Right lobe of liver (tissue), 6 donors: Measurements from ENCODE around the gene C1orf210. TPM values are rescaled to one million over a fixed set of nuclear protein-coding genes. Genes with fewer than 3 reads are reported as not detected.

Experiments used
- ATAC-seq, 4 donors: fragments of 200-7000 bp; cut with Tn5 transposase; one replicate each; pipeline ENCODE4 v1.9.1; 2020; ENCODE audit warnings: mild to moderate bottlenecking in 4 of 4, moderate library complexity in 4 of 4
- DNase-seq, 3 donors: peaks; one replicate each; pipeline ENCODE4 v3.0.0-alpha.2; 2020
- H3K27ac ChIP-seq, 3 donors: fragments of 200-600 bp; one replicate each; pipeline ENCODE4 v1.8.0; 2022
- H3K27me3 ChIP-seq, 2 donors: fragments of 200-600 bp; one replicate each; pipeline ENCODE4 v1.8.0; 2022
- H3K36me3 ChIP-seq, 4 donors: fragments of 200-600 bp; sonication (generic) in 1 of 4; one replicate each; pipeline versions ENCODE4 v1.5.1 to v1.8.0; 2017 to 2022; ENCODE audit warnings: control low read depth in 1 of 4
- H3K4me1 ChIP-seq, 4 donors: fragments of 200-600 bp; sonication (generic) in 1 of 4; one replicate each; pipeline versions ENCODE4 v1.5.1 to v1.8.0; 2017 to 2022; ENCODE audit warnings: control low read depth in 1 of 4
- H3K4me3 ChIP-seq, 3 donors: fragments of 200-600 bp; one replicate each; pipeline ENCODE4 v1.8.0; 2022
- H3K9me3 ChIP-seq, 4 donors: fragments of 200-600 bp; sonication (generic) in 1 of 4; one replicate each; pipeline versions ENCODE4 v1.5.1 to v1.8.0; 2017 to 2022; ENCODE audit warnings: control low read depth in 1 of 4
- CTCF ChIP-seq, 4 donors: fragments of 200-600 bp in 3 of 4; fragments of 450-650 bp in 1 of 4; IDR thresholded peaks; one replicate each; pipeline versions ENCODE4 v1.5.1 to v1.8.0; 2016 to 2022; ENCODE audit warnings: antibody characterized with exemption in 4 of 4, mild to moderate bottlenecking in 2 of 4
- POLR2A ChIP-seq: fragments of 450-650 bp; IDR thresholded peaks from one replicate; pipeline ENCODE4 v1.6.1; 2017; ENCODE audit warnings: antibody characterized with exemption, mild to moderate bottlenecking
- WGBS: methylation state at CpG from one replicate; pipeline ENCODE4 v1.1.6; 2018; ENCODE audit warnings: low coverage, low lambda C conversion rate; ENCODE audit not compliant: insufficient coverage; ENCODE audit errors: missing lambda C conversion rate; 5-methylcytosine and 5-hydroxymethylcytosine counted together
- intact Hi-C, 2 donors: fragments of 100-400 bp; cut with DNase I; formaldehyde crosslinking; loops; one replicate each; pipeline versions ENCODE4 v1.11.2 to v1.14.1; 2022
- total RNA-seq, 6 experiments: library from RNA; depleted of rRNA in 2 of 6; stranded (reverse); fragments of >200 nt in 2 of 6; fragmentation: NEBNext Ultra II Directional in 3 of 6; extraction: Animal tissue kit (Norgen Biotek cat#: 25700) in 3 of 6; gene quantifications; one replicate each; pipeline versions ENCODE4 v1.1.0 to v1.2.4, GENCODE V29; 2016 to 2023
- donor health status: DM: no; HTN: yes; CAD: no.
- donor health status: DM: no; HTN: no; CAD: no.
- donor health status: DM: no; HTN: no; CAD: no.
- donor health status: DM: no; HTN: yes; CAD: no.
- donor health status: DM: no; HTN: yes; CAD: no.

C1orf210 gene
- total RNA-seq, 6 experiments from 2014 or later, result 0.58 to 2.7 (median 1.7) TPM

- WGBS, result 60% methylated on average over 5 of the region's 10 CpGs
- ATAC-seq (peak; percentile 30 to 71 (median 59)), DNase-seq (peak in 2 of 3 donors; percentile 56)
- Histone ChIP-seq H3K9me3 (no peaks in the 10 kb centered on the region), H3K27ac (peak within 1 kb of the TSS; percentile 33 to 65 (median 47)), H3K27me3 (no peaks in the 10 kb centered on the region), H3K36me3 (no peaks in the 10 kb centered on the region), H3K4me1 (peaks cover 0 to 20% (median 9%) of the 10 kb centered on the region in 4 donors), H3K4me3 (peak within 1 kb of the TSS; percentile 4 to 20 (median 14))
- TF ChIP-seq POLR2A (no peak), CTCF (IDR thresholded peaks at IDR 0.05) (no peak)
- intact Hi-C loops, result no loop called here
These were observed 15.2 kb upstream of the C1orf210 start, which contains the start of gene TIE1 for GRCh38 chr1:43300378-43301094. Gene TIE1 (plus strand): TSS chr1:43300982. CDS start chr1:43301072, 90 bp downstream.

- TF ChIP-seq POLR2A (no peak), CTCF (IDR thresholded peaks at IDR 0.05) (no peak)
- no peak overlapping the region for H3K4me3 ChIP-seq
- DNase-seq, result no peak
- peaks cover 0 to 23% (median 11%) of the 10 kb centered on the region in 4 donors for H3K4me1 ChIP-seq
- intact Hi-C loops, result no loop called here
- no peaks in the 10 kb centered on the region for H3K9me3 ChIP-seq
- H3K27me3 ChIP-seq, result no peaks in the 10 kb centered on the region
- no peak overlapping the region for H3K27ac ChIP-seq
- no peak for ATAC-seq
- H3K36me3 ChIP-seq, result no peaks in the 10 kb centered on the region
These were observed 13.7 kb upstream of the C1orf210 start for GRCh38 chr1:43299101-43299500.

- 100% methylated on average over 1 of the region's 1 CpG for WGBS
- no peaks in the 10 kb centered on the region for H3K27me3 ChIP-seq
- ATAC-seq (no peak), DNase-seq (no peak)
- peaks cover 0 to 13% (median 6%) of the 10 kb centered on the region in 4 donors for H3K4me1 ChIP-seq
- H3K9me3 ChIP-seq, result no peaks in the 10 kb centered on the region
- no peaks in the 10 kb centered on the region for H3K36me3 ChIP-seq
- TF ChIP-seq CTCF (IDR thresholded peaks at IDR 0.05) (no peak), POLR2A (no peak)
- no peak overlapping the region for H3K4me3 ChIP-seq
- intact Hi-C loops, result no loop called here
- H3K27ac ChIP-seq, result no peak overlapping the region
These were observed 12.7 kb upstream of the C1orf210 start for GRCh38 chr1:43298055-43298454.

- ATAC-seq (no peak), DNase-seq (no peak)
- TF ChIP-seq POLR2A, result no peak
- no peak for TF ChIP-seq CTCF (IDR thresholded peaks at IDR 0.05)
- peak overlapping the region; percentile 25 to 44 (median 28) for H3K27ac ChIP-seq
- H3K4me3 ChIP-seq, result no peak overlapping the region
- H3K36me3 ChIP-seq, result no peaks in the 10 kb centered on the region
- 60% methylated on average over 1 of the region's 1 CpG for WGBS
- peaks cover 0 to 8% (median 4%) of the 10 kb centered on the region in 4 donors for H3K4me1 ChIP-seq
- intact Hi-C loops, result no loop called here
- no peaks in the 10 kb centered on the region for H3K27me3 ChIP-seq
- no peaks in the 10 kb centered on the region for H3K9me3 ChIP-seq
These were observed 10.8 kb upstream of the C1orf210 start for GRCh38 chr1:43296207-43296606.
